Stimulated activated CD4-positive, alpha-beta T cell treated with anti-CD3 and anti-CD28 coated beads, TNF-alpha, amount 100 ng/mL, for 24 hours (primary cell): ENCODE results near the gene TBCC.

ENCODE experiments used
- DNase-seq, 3 experiments: peaks; one replicate each; pipeline ENCODE4 v3.0.0-alpha.2; 2020; ENCODE audit warnings: low read depth in 3 of 3

Gene TBCC

GRCh38 chr6:42696526-42697267 is 49.2 kb downstream of the TBCC start:
- no peak for DNase-seq

GRCh38 chr6:42694586-42694985 is 51.3 kb downstream of the TBCC start:
- DNase-seq = no peak
